Ectodermal cell (in vitro differentiated cells): Measurements from ENCODE around the gene LIN7C.
"Not testable (repeated sequence)": the region's sequence is repeated elsewhere in the genome, so short reads cannot be mapped to it uniquely, and the experiment has no call there.

ENCODE experiments used
- H3K27ac ChIP-seq: 2 replicates; pipeline ENCODE4 v1.7.0; 2013; ENCODE audit warnings: mild to moderate bottlenecking, low read depth, low read length; ENCODE audit not compliant: insufficient read depth, poor library complexity, severe bottlenecking
- H3K27me3 ChIP-seq: 2 replicates; pipeline ENCODE4 v1.7.0; 2013; ENCODE audit warnings: mild to moderate bottlenecking, low read length; ENCODE audit not compliant: insufficient read depth, control insufficient read depth, poor library complexity, severe bottlenecking
- H3K36me3 ChIP-seq: one replicate; pipeline ENCODE4 v1.7.0; 2013; ENCODE audit warnings: low read length; ENCODE audit not compliant: control insufficient read depth, insufficient read depth
- H3K4me1 ChIP-seq: one replicate; pipeline ENCODE4 v1.7.0; 2013; ENCODE audit warnings: low read length; ENCODE audit not compliant: control insufficient read depth, insufficient read depth
- H3K4me3 ChIP-seq: 2 replicates; pipeline ENCODE4 v1.7.0; 2013; ENCODE audit warnings: low read depth, low read length, control low read depth; ENCODE audit not compliant: insufficient read depth
- H3K9me3 ChIP-seq: 2 replicates; pipeline ENCODE4 v1.7.0; 2013; ENCODE audit warnings: mild to moderate bottlenecking, low read length, moderate library complexity; ENCODE audit not compliant: control insufficient read depth
- WGBS, 2 experiments: methylation state at CpG; one replicate each; pipeline ENCODE4 v1.1.7; 2013; ENCODE audit warnings: missing lambda C conversion rate in 2 of 2; 5-methylcytosine and 5-hydroxymethylcytosine counted together

The LIN7C gene

GRCh38 chr11:27532652-27533325 is 26.2 kb upstream of the LIN7C start:
- no peaks in the 10 kb centered on the region for H3K9me3 ChIP-seq
- H3K4me1 ChIP-seq = no peaks in the 10 kb centered on the region
- H3K4me3 ChIP-seq = no peak overlapping the region
- WGBS, 2 experiments = 90 to 92% methylated on average over 4 of the region's 4 CpGs
- no peaks in the 10 kb centered on the region for H3K27me3 ChIP-seq
- no peaks in the 10 kb centered on the region for H3K36me3 ChIP-seq
- H3K27ac ChIP-seq = no peak overlapping the region

DNA sequence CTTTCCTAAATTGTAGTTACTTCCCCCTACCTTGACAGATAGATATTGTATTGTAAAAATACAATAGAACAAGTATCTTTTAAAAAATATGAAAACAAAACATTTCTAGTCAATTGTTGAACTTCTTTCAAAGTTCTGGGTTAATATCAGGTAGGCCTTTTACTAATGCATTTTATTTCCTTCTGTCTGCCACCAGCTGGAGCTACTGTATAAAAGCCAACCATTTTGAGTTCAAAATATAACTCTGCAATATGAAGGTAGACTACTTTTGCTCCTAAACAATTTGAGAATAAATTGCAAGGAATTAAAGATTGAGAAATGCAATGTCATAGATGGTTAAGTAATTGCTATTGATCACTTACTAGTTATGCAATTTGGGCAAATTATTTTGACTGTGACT is 22.1 kb upstream of the LIN7C start:
- H3K36me3 ChIP-seq = no peaks in the 10 kb centered on the region
- H3K4me3 ChIP-seq = no peak overlapping the region
- H3K4me1 ChIP-seq = no peaks in the 10 kb centered on the region
- H3K27ac ChIP-seq = no peak overlapping the region
- H3K27me3 ChIP-seq = no peaks in the 10 kb centered on the region
- H3K9me3 ChIP-seq = no peaks in the 10 kb centered on the region

- Histone ChIP-seq H3K9me3 (no peaks in the 10 kb centered on the region), H3K27ac (no peak overlapping the region), H3K36me3 (no peaks in the 10 kb centered on the region), H3K27me3 (no peaks in the 10 kb centered on the region), H3K4me1 (no peaks in the 10 kb centered on the region), H3K4me3 (no peak overlapping the region)
- 99 to 100% methylated on average over 1 to 2 of the region's 2 CpGs for WGBS, 2 experiments
These were observed 20.0 kb upstream of the LIN7C start for GRCh38 chr11:27526535-27526934.

- Histone ChIP-seq H3K27me3 (no peaks in the 10 kb centered on the region), H3K36me3 (no peaks in the 10 kb centered on the region), H3K4me1 (no peaks in the 10 kb centered on the region), H3K27ac (no peak overlapping the region), H3K9me3 (no peaks in the 10 kb centered on the region), H3K4me3 (no peak overlapping the region)
- 95 to 96% methylated on average over 3 to 4 of the region's 4 CpGs for WGBS, 2 experiments
These were observed 19.4 kb upstream of the LIN7C start for GRCh38 chr11:27525824-27526516.

GRCh38 chr11:27524155-27524554 is 17.6 kb upstream of the LIN7C start:
- no peaks in the 10 kb centered on the region for H3K4me1 ChIP-seq
- H3K4me3 ChIP-seq = no peak overlapping the region
- H3K36me3 ChIP-seq = no peaks in the 10 kb centered on the region
- no peaks in the 10 kb centered on the region for H3K27me3 ChIP-seq
- WGBS, 2 experiments = 68 to 76% methylated on average over 5 of the region's 5 CpGs
- H3K9me3 ChIP-seq = no peaks in the 10 kb centered on the region
- H3K27ac ChIP-seq = no peak overlapping the region

- Histone ChIP-seq H3K4me1 (no peaks in the 10 kb centered on the region), H3K36me3 (no peaks in the 10 kb centered on the region), H3K27ac (no peak overlapping the region), H3K4me3 (no peak overlapping the region), H3K27me3 (no peaks in the 10 kb centered on the region), H3K9me3 (no peaks in the 10 kb centered on the region)
- WGBS, 2 experiments = 98 to 100% methylated on average over 1 to 3 of the region's 3 CpGs
These were observed 13.7 kb upstream of the LIN7C start for GRCh38 chr11:27520226-27520625.

DNA sequence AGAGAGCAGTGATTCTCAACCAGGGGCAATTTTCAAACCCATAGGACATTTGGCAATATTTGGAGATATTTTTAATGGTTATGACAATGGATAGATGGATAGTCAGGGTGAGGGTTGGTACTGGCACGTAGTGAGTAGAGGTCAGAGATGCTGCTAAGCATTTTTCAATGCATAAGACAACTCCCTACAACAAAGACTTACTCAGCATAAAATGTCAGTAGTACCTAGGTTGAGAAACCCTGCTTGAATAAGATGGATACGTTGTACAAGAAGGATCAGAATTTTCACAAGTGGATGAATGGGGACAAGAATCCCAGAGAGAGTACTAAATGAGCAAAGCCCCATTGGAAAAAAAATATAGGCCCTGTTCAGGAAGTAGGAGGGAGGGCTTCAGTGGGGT is 11.9 kb upstream of the LIN7C start:
- WGBS, 2 experiments = 85 to 92% methylated on average over 2 of the region's 2 CpGs
- H3K9me3 ChIP-seq = no peaks in the 10 kb centered on the region
- H3K27ac ChIP-seq = no peak overlapping the region
- H3K4me3 ChIP-seq = no peak overlapping the region
- no peaks in the 10 kb centered on the region for H3K36me3 ChIP-seq
- no peaks in the 10 kb centered on the region for H3K4me1 ChIP-seq
- no peaks in the 10 kb centered on the region for H3K27me3 ChIP-seq

DNA sequence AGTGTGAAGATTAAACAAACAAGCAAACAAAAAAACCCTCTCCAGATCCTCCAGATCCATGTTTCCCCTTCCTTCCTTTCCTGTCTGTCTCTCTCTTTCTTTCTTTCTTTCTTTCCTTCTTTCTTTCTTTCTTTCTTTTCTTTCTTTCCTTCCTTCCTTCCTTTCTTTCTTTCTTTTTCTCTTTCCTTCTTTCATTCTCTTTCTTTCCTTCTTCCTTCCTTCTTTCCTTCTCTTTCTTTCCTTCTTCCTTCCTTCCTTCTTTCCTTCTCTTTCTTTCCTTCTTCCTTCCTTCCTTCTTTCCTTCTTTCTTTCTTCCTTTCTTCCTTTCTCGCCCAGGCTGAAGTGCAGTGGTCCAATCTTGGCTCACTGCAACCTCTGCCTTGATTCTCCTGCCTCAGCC is 10.9 kb upstream of the LIN7C start:
- not testable (repeated sequence) for H3K4me1 ChIP-seq, H3K9me3 ChIP-seq, H3K27ac ChIP-seq, H3K36me3 ChIP-seq, H3K4me3 ChIP-seq, H3K27me3 ChIP-seq
- WGBS, 2 experiments = 90 to 92% methylated on average over 1 of the region's 1 CpG

DNA sequence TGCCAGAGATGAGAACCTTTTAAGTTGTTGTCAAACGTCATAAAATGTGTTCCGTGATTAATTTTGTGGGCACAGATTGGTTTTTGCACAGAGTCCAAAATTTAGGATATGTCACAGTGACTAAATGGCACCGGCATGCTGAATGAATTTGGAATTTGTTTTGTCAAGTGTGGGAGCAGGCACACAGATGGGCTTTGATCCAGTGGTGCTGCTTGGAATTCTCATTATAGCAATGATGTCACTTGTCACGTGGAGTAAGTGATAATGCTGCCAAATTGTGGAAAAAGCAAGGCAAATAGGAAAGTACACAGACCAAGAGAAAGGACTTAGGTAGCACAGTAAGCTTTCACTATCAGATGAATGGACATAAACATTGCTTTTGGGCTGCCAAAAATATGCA is 8.0 kb upstream of the LIN7C start:
- 91 to 94% methylated on average over 4 of the region's 4 CpGs for WGBS, 2 experiments
- Histone ChIP-seq H3K4me1 (no peaks in the 10 kb centered on the region), H3K4me3 (no peak overlapping the region), H3K36me3 (no peaks in the 10 kb centered on the region), H3K27ac (no peak overlapping the region), H3K27me3 (no peaks in the 10 kb centered on the region), H3K9me3 (no peaks in the 10 kb centered on the region)

- no peak overlapping the region for H3K27ac ChIP-seq
- no peaks in the 10 kb centered on the region for H3K36me3 ChIP-seq
- no peaks in the 10 kb centered on the region for H3K9me3 ChIP-seq
- 95 to 97% methylated on average over 4 of the region's 4 CpGs for WGBS, 2 experiments
- H3K4me3 ChIP-seq = no peak overlapping the region
- H3K4me1 ChIP-seq = no peaks in the 10 kb centered on the region
- H3K27me3 ChIP-seq = no peaks in the 10 kb centered on the region
These were observed 7.5 kb upstream of the LIN7C start for GRCh38 chr11:27514076-27514475.
